K562 (cell line): ENCODE data around the gene GBX1.

ENCODE experiments used
- CSDE1 ChIP-seq, 2 experiments: fragments of 450-650 bp; IDR thresholded peaks; 2 replicates each; pipeline ENCODE4 v1.6.1; 2016; ENCODE audit warnings: mild to moderate bottlenecking in 1 of 2
- EP300 ChIP-seq: IDR thresholded peaks from 2 replicates; pipeline ENCODE4 v1.6.1; 2012; ENCODE audit warnings: low read length, improper control_type of control experiment
- NCOR1 ChIP-seq: fragments of 450-650 bp; IDR thresholded peaks from 2 replicates; pipeline ENCODE4 v1.6.1; 2016; ENCODE audit warnings: mild to moderate bottlenecking, moderate library complexity
- SP1 ChIP-seq: sonication (generic); formaldehyde crosslinking; IDR thresholded peaks from 2 replicates; pipeline ENCODE4 v1.8.1; 2022; ENCODE audit warnings: mild to moderate bottlenecking, missing genetic modification reagents
- TEAD2 ChIP-seq: fragments of 450-650 bp; IDR thresholded peaks from 2 replicates; pipeline ENCODE4 v1.6.1; 2016; ENCODE audit warnings: missing genetic modification characterization, control low read depth, missing compliant biosample characterization
- U2AF1 ChIP-seq: fragments of 200-400 bp; formaldehyde crosslinking; optimal IDR thresholded peaks from 2 replicates; pipeline ENCODE3; 2017; ENCODE audit warnings: mild to moderate bottlenecking, low read depth, low read length, moderate library complexity

GRCh38 chr7:151110236-151110940, 57.1 kb downstream of the GBX1 start:
- TF ChIP-seq TEAD2 (tag) (no peak), EP300 (no peak), NCOR1 (no peak), CSDE1 (IDR thresholded peaks at IDR 0.05) (no peak), SP1 (CRISPR knock-in tag) (no peak), U2AF1 (no peak)
